ENCODE data around the gene BICDL2.

Gene BICDL2

DNA sequence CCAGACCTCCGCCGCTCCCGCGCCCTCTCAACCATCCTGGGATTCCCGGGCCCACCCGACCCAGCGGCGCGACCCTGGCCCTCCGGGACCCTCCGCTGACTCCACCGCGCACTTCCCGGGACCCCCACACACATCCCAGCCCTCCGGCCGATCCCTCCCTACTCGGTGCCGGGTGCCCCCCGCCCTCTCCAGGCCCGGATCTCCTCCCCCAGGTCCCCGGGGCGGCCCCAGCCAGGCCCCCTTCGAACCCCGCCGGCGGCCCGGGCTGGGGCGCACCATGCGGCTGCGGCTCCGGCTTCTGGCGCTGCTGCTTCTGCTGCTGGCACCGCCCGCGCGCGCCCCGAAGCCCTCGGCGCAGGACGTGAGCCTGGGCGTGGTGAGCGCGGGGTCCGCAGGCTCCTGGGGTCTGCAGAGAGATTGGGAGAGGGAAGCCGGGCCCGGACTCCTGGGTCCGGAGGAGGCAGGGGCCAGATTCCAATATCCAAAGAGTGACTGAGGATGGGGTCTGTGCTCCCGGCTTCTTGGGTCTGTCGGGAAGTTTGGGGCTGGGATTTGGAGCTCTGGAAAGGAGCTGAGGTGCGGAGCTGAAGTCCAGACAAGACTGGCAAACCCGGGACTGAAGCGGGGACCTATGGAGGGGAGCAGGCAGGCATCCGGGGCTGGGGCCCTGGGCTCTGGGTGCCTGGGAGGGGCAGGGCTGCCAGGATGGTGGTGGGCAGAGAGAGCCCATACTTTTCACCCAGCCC lies 10.1 kb upstream of the BICDL2 start:
- TF ChIP-seq ZFX (IDR thresholded peaks at IDR 0.05), result no peak
- TF ChIP-seq, protein P1, sequence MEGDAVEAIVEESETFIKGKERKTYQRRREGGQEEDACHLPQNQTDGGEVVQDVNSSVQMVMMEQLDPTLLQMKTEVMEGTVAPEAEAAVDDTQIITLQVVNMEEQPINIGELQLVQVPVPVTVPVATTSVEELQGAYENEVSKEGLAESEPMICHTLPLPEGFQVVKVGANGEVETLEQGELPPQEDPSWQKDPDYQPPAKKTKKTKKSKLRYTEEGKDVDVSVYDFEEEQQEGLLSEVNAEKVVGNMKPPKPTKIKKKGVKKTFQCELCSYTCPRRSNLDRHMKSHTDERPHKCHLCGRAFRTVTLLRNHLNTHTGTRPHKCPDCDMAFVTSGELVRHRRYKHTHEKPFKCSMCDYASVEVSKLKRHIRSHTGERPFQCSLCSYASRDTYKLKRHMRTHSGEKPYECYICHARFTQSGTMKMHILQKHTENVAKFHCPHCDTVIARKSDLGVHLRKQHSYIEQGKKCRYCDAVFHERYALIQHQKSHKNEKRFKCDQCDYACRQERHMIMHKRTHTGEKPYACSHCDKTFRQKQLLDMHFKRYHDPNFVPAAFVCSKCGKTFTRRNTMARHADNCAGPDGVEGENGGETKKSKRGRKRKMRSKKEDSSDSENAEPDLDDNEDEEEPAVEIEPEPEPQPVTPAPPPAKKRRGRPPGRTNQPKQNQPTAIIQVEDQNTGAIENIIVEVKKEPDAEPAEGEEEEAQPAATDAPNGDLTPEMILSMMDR (conservative IDR thresholded peaks at IDR 0.05), result no peak
- H3K27ac ChIP-seq, result no peak overlapping the region

DNA sequence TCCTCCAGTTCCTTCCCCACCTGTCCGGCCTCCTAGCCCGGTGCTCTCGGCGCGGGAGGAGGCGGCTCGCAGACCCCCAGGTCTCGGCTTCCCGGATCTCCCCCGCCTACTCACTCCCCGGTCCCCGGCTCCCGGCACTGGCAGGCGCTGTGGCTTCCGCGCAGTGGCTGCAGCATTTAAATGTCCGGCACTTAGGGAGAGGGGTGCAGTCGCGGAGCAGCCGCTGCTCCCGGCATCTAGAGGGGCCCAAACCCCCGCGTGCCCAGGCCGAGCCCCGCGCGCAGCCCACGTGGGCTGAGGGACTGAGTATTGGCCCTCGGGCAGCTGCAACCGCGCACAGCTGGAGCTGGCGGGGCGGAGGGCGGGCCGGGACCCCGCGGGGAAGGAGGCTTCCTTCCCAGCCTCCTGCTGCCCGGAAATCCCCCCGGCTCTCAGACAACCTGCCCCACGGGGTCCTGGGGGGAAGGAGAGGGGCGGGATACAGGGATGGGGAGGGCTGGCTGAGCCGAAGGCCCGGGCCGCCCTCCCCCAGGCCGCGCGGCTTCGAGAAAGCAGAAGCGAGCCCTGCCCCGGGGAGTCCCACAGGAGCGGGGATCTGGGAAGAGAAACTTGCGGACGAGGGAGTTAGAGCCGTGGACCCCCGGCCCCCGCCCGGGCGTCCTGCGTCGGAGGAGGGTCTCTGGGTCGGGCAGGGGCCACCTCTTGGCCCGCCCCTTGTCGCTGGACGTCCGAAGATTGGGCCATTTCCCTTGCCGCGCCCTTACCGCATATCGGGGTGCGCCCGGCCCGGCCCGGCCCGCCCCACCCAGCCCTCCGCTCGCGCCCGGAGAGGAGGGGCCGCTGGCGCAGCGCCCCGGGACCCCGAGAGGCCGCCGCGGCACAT lies 9.3 kb upstream of the BICDL2 start, which contains the start of gene MMP25:
TSS of gene MMP25 (plus strand) at position 804 of the 883 bp plus-strand sequence. CDS start 357 bp downstream, outside the sequence.
- peak within 1 kb of the TSS; percentile 29 for H3K27ac ChIP-seq
- TF ChIP-seq ZFX (IDR thresholded peaks at IDR 0.05), result no peak
- TF ChIP-seq, protein P1 (conservative IDR thresholded peaks at IDR 0.05), result no peak

DNA sequence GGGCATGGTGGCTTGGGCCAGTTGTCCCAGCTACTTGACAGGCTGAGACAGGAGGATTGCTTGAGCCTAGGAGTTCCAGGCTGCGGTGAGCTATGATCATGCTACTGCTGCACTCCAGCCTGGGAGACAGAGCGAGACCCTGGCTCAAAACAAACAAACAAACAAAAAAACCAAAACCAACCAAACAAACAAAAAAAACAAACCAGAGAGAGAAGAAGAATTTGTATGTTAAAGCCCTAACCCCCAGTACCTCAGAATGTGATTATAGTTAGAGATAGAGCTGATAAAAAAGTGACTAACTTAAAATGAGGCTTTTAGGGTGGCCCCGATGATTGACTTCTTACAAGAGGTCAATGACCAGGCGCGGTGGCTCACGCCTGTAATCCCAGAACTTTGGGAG lies 8.0 kb upstream of the BICDL2 start:
- H3K27ac ChIP-seq, result no peak overlapping the region; the same call in 1 of the 2 replicates
- TF ChIP-seq, protein P1 (conservative IDR thresholded peaks at IDR 0.05), result no peak
- TF ChIP-seq ZFX (IDR thresholded peaks at IDR 0.05), result no peak

DNA sequence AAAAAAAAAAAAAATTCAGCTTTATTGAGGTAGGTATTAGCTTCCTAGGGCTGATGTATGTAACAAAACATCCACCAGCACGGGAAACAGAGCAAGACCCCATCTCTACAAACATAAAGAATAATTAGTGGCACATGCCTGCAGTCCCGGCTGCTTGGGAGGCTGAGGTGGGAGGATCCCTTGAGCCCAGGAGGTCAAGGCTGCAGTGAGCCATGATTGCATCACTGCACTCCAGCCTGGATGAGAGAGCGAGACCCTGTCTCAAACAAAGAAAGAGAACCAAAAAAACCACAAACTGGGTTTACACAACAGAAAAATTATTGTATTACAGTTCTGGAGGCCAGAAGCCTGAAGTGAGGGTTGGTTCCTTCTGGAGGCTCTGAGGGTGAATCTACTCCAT lies 5.6 kb upstream of the BICDL2 start:
- no peak overlapping the region for H3K27ac ChIP-seq
- TF ChIP-seq ZFX (IDR thresholded peaks at IDR 0.05), result no peak
- TF ChIP-seq, protein P1 (conservative IDR thresholded peaks at IDR 0.05), result no peak

DNA sequence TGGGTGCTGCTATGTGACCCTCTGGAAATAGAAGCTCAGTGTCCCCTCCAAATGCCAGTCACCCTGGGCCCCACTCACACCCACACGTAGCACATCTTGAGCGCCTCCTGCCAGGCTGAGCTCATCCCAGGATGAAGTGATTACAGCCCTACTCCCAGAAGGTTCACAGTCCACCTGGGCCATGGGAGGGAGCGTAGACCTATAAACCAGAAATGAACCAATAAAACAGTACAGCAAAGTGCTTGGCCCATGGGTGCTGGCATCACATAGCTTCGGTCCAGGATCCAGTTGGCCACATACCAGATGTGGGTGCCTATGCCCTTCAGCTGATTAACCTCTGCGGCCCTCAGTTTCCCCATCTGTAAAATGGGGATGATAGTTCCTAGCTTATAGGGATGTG lies 2.2 kb upstream of the BICDL2 start:
- TF ChIP-seq ZFX (IDR thresholded peaks at IDR 0.05), result no peak
- TF ChIP-seq, protein P1 (conservative IDR thresholded peaks at IDR 0.05), result no peak
- no peak overlapping the region for H3K27ac ChIP-seq

DNA sequence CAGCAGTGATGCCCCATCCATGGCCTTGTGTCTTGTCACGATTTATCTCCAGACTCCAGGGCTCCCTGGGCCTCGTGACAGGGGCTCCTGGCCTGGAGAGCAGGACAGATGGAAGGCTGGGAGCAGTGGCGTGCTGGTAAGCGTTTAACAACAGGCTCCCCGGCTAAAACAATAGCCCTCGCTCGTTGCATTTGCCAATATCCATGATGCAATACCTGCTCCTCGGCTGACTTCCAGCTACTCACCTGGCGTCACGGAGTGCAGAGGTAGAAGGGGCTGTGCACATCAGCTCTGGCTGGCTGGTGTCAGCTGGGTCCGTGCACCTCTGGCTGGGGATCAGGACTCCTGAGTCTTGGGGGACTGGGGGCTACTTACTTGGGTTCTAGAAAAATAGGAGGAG lies 1.5 kb upstream of the BICDL2 start:
- TF ChIP-seq ZFX (IDR thresholded peaks at IDR 0.05), result no peak
- TF ChIP-seq, protein P1 (conservative IDR thresholded peaks at IDR 0.05), result no peak

More for the DNA sequence above, 1.5 kb upstream of the BICDL2 start:
- H3K27ac ChIP-seq, result peak overlapping the region; percentile 3; the same call in 1 of the 2 replicates

All from C4-2B (cell line).